Measurements from ENCODE around the gene PDE6H. TPM values are rescaled to one million over a fixed set of nuclear protein-coding genes. Genes with fewer than 3 reads are reported as not detected.
A peak's percentile ranks its signal among the peaks of the same experiment; 100 is the strongest.

The PDE6H gene
- not detected in 3 replicates for total RNA-seq

DNA sequence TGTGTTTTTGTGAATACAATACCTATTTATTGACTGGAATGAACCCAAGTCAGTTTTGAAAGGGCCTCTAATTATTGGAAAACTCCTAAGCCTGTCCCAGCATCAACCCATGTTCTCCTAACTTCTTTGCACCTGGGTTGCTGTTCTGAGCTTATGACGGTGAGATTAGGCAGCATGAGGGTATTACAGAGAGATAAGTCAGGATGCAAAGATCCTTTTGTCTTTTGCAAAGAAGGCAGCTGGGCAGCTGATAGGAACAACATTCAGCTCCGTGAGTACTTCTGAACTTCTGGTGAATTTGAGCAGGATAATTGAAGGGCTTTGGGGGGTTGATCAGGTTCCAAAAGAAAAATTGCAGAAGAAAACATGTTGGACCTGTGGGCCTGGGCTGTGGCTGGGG lies at the start of gene PDE6H:
Gene PDE6H (plus strand): TSS at position 227 of the 400 bp plus-strand sequence. CDS start 4,971 bp downstream, outside the sequence.
- Mint-ChIP-seq H3K36me3 (peaks cover 4% of the 10 kb centered on the region), H3K27me3 (ENCODE audit: low read depth) (no peaks in the 10 kb centered on the region), H3K9me3 (peaks cover 17% of the 10 kb centered on the region), H3K4me3 (no peak within 1 kb of the TSS), H3K4me1 (peaks cover 6% of the 10 kb centered on the region), H3K27ac (no peak within 1 kb of the TSS)
- TF ChIP-seq, protein P1, sequence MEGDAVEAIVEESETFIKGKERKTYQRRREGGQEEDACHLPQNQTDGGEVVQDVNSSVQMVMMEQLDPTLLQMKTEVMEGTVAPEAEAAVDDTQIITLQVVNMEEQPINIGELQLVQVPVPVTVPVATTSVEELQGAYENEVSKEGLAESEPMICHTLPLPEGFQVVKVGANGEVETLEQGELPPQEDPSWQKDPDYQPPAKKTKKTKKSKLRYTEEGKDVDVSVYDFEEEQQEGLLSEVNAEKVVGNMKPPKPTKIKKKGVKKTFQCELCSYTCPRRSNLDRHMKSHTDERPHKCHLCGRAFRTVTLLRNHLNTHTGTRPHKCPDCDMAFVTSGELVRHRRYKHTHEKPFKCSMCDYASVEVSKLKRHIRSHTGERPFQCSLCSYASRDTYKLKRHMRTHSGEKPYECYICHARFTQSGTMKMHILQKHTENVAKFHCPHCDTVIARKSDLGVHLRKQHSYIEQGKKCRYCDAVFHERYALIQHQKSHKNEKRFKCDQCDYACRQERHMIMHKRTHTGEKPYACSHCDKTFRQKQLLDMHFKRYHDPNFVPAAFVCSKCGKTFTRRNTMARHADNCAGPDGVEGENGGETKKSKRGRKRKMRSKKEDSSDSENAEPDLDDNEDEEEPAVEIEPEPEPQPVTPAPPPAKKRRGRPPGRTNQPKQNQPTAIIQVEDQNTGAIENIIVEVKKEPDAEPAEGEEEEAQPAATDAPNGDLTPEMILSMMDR (IDR thresholded peaks at IDR 0.05; ENCODE audit: unreplicated experiment) = no peak
- no peak for DNase-seq (ENCODE audit: low spot score in 2 of 2, unreplicated experiment in 2 of 2)

DNA sequence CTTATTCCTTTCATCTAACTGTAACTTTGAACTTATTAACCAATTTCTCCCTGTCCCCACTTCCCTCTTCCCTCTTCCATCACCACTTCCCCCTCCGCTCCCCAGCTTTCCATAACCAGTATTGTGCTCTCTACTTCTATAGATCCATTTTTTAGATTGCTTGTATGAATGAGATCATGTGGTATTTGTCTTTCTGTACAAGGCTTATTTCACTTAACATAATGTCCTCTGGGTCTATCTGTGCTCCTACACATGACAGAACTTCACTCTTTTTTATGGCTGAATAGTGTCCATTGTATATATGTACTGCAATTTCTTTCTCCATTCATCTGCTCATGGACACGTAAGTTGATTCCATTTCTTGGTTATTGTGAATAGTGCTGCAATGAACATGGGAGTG lies 48.9 kb upstream of the PDE6H start:
- no peaks in the 10 kb centered on the region for H3K27me3 Mint-ChIP-seq (ENCODE audit: low read depth)
- no peaks in the 10 kb centered on the region for H3K9me3 Mint-ChIP-seq
- peaks cover 21% of the 10 kb centered on the region for H3K36me3 Mint-ChIP-seq
- no peak overlapping the region for H3K27ac Mint-ChIP-seq
- TF ChIP-seq, protein P1 (IDR thresholded peaks at IDR 0.05; ENCODE audit: unreplicated experiment) = no peak
- no peak overlapping the region for H3K4me3 Mint-ChIP-seq
- no peak for DNase-seq (ENCODE audit: low spot score in 2 of 2, unreplicated experiment in 2 of 2)
- peaks cover 26% of the 10 kb centered on the region for H3K4me1 Mint-ChIP-seq

DNA sequence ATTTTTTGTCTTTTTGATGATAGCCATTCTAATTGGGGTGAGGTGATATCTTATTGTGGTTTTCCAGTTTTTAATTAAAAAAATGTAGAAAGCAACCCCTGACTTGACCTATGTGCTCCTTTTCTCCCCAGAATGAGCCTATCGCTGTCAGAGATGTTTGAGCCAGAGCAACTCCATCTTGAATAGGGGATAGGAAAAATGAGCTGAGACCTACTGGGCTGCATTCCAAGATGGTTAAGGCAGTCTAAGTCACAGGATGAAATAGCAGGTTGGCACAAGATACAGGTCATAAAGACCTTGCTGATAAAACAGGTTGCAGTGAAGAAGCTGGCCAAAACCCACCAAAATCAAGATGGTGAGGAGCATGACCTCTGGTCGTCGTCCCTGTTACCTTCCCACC lies 48.3 kb upstream of the PDE6H start:
- Mint-ChIP-seq H3K9me3 (no peaks in the 10 kb centered on the region), H3K36me3 (peaks cover 18% of the 10 kb centered on the region)

DNA sequence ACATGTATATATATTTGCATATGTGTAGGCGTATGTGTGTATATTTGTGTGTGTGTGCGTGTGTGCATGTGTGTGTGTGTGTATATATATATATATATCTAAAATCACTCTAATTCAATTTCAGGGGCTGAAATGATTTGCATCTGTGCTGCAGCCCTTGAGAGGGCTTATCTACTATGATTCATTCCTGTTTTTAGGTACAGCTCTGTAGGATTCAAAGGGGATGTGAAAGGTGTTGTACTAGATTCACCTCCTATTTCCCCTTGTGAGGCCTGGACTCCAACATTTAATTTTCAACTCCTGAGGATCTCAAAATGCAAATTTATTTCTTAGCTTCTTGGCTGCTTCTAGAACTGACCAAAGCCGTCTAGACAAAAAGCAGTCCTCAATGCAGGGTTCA lies 45.6 kb upstream of the PDE6H start:
- DNase-seq (ENCODE audit: low spot score in 2 of 2, unreplicated experiment in 2 of 2) = no peak
- Mint-ChIP-seq H3K4me3 (peak overlapping the region; percentile 83), H3K36me3 (peaks cover 8% of the 10 kb centered on the region), H3K9me3 (no peaks in the 10 kb centered on the region), H3K27me3 (ENCODE audit: low read depth) (no peaks in the 10 kb centered on the region), H3K27ac (peak overlapping the region; percentile 96), H3K4me1 (peaks cover 52% of the 10 kb centered on the region)
- TF ChIP-seq, protein P1 (IDR thresholded peaks at IDR 0.05; ENCODE audit: unreplicated experiment) = no peak

More for the DNA sequence above, 48.3 kb upstream of the PDE6H start:
- DNase-seq (ENCODE audit: low spot score in 2 of 2, unreplicated experiment in 2 of 2) = no peak
- no peaks in the 10 kb centered on the region for H3K27me3 Mint-ChIP-seq (ENCODE audit: low read depth)
- TF ChIP-seq, protein P1 (IDR thresholded peaks at IDR 0.05; ENCODE audit: unreplicated experiment) = no peak
- H3K4me1 Mint-ChIP-seq = peaks cover 30% of the 10 kb centered on the region
- no peak overlapping the region for H3K4me3 Mint-ChIP-seq
- no peak overlapping the region for H3K27ac Mint-ChIP-seq

DNA sequence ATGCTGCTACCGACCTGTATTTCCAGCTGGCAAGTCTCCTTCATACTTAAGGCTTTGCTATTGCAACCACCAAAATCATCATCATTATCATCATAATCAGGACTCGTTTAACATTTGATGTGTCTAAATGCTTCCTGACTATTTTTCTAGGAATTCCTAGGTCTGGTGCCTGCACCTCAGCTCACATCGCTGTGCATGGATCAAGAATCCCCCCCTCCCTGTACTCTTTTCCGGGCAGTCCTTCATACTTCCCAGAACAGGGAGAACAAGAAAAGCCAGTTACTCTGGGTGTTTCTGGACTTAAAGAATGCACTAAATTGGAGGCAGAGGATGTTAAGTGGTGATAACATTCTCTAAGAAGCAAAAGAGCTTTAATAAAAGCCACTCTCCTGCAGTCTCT lies 43.9 kb upstream of the PDE6H start:
- peaks cover 66% of the 10 kb centered on the region for H3K4me1 Mint-ChIP-seq
- H3K27me3 Mint-ChIP-seq (ENCODE audit: low read depth) = no peaks in the 10 kb centered on the region
- TF ChIP-seq, protein P1 (IDR thresholded peaks at IDR 0.05; ENCODE audit: unreplicated experiment) = no peak
- DNase-seq (ENCODE audit: low spot score in 2 of 2, unreplicated experiment in 2 of 2) = peak; percentile 24 to 55
- peak overlapping the region; percentile 83 for H3K4me3 Mint-ChIP-seq
- H3K27ac Mint-ChIP-seq = peak overlapping the region; percentile 98
- H3K9me3 Mint-ChIP-seq = peaks cover 4% of the 10 kb centered on the region
- H3K36me3 Mint-ChIP-seq = peaks cover 2% of the 10 kb centered on the region

DNA sequence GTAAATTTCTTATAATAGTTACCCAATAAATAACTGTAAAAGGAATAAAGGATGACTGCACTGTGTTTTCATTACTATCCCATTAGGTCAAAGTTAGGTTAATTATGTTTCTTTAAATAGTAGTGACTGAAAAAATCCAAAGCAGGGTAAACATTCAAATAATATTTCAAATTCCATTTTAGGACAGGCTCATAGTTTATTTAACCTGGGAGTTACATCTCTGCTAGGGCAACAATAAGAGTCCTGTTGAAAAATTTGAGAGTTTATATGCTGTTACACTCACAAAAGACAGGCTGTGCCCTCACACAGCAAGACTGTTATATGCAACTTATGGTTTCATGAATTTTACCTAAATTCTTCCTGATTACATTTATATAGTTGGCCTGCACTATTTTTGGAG lies 42.5 kb upstream of the PDE6H start:
- DNase-seq (ENCODE audit: low spot score in 2 of 2, unreplicated experiment in 2 of 2) = no peak
- peak overlapping the region; percentile 98 for H3K27ac Mint-ChIP-seq
- no peaks in the 10 kb centered on the region for H3K27me3 Mint-ChIP-seq (ENCODE audit: low read depth)
- peak overlapping the region; percentile 26 for H3K4me3 Mint-ChIP-seq
- peaks cover 4% of the 10 kb centered on the region for H3K9me3 Mint-ChIP-seq
- H3K36me3 Mint-ChIP-seq = peaks cover 2% of the 10 kb centered on the region
- H3K4me1 Mint-ChIP-seq = peaks cover 77% of the 10 kb centered on the region
- TF ChIP-seq, protein P1 (IDR thresholded peaks at IDR 0.05; ENCODE audit: unreplicated experiment) = no peak
